Uterus (tissue), 4 donors: ENCODE data around the gene MANF. TPM values are rescaled to one million over a fixed set of nuclear protein-coding genes. Genes with fewer than 3 reads are reported as not detected.

Experiments
- DNase-seq, 2 donors: peaks; one replicate each; pipeline ENCODE4 v3.0.0-alpha.2; 2019 to 2020
- H3K27ac ChIP-seq, 2 donors: fragments of 200-600 bp; sonication (generic); 1 replicate in 1 of 2; 2 replicates in 1 of 2; pipeline ENCODE4 v1.5.1; 2016 to 2018
- H3K27me3 ChIP-seq, 2 donors: fragments of 200-600 bp; sonication (generic); one replicate each; pipeline ENCODE4 v1.5.1; 2018 to 2019; ENCODE audit warnings: control low read depth in 1 of 2
- H3K36me3 ChIP-seq, 2 donors: fragments of 200-600 bp; sonication (generic); one replicate each; pipeline ENCODE4 v1.5.1; 2019; ENCODE audit warnings: control low read depth in 1 of 2
- H3K4me1 ChIP-seq, 2 donors: fragments of 200-600 bp; sonication (generic); one replicate each; pipeline ENCODE4 v1.5.1; 2018 to 2019; ENCODE audit warnings: control low read depth in 1 of 2
- H3K4me3 ChIP-seq, 2 donors: fragments of 200-600 bp; sonication (generic); 1 replicate in 1 of 2; 2 replicates in 1 of 2; pipeline ENCODE4 v1.5.1; 2018 to 2019; ENCODE audit warnings: mild to moderate bottlenecking in 1 of 2
- H3K9me3 ChIP-seq, 2 donors: fragments of 200-600 bp; sonication (generic); one replicate each; pipeline ENCODE4 v1.5.1; 2019; ENCODE audit warnings: control low read depth in 1 of 2
- CTCF ChIP-seq, 4 experiments: fragments of 200-600 bp in 2 of 4; fragments of 450-650 bp in 2 of 4; sonication (generic) in 2 of 4; IDR thresholded peaks; one replicate each; pipeline ENCODE4 v1.5.1; 2016 to 2019; ENCODE audit warnings: antibody characterized with exemption in 4 of 4, mild to moderate bottlenecking in 2 of 4, moderate library complexity in 1 of 4
- POLR2A ChIP-seq, 2 donors: fragments of 450-650 bp; IDR thresholded peaks; one replicate each; pipeline ENCODE4 v1.6.1; 2016; ENCODE audit warnings: antibody characterized with exemption in 2 of 2, mild to moderate bottlenecking in 1 of 2, moderate library complexity in 1 of 2
- intact Hi-C: fragments of 100-400 bp; cut with DNase I; formaldehyde crosslinking; loops from one replicate; pipeline ENCODE4 v1.15.1; 2023; ENCODE audit warnings: low total_unique reads
- total RNA-seq, 4 donors: library from RNA; depleted of rRNA in 3 of 4; stranded (reverse); fragments of >200 nt in 3 of 4; gene quantifications; one replicate each; pipeline versions ENCODE4 v1.1.0 to v1.2.4, GENCODE V29; 2014 to 2023
- donor health status: DM: yes; HTN: yes; CAD: no.

The MANF gene
- total RNA-seq, 4 donors from 2014 or later = 14.7 to 60.6 (median 28.8) TPM

GRCh38 chr3:51340989-51341636 lies 44.0 kb upstream of the MANF start:
- no peak for DNase-seq
- no peaks in the 10 kb centered on the region for H3K4me1 ChIP-seq
- no peaks in the 10 kb centered on the region for H3K9me3 ChIP-seq
- peak overlapping the region in 1 of 2 donors; percentile 20 for H3K27ac ChIP-seq
- no peaks in the 10 kb centered on the region for H3K27me3 ChIP-seq
- intact Hi-C loops = no loop called here
- no peak overlapping the region for H3K4me3 ChIP-seq
- no peaks in the 10 kb centered on the region for H3K36me3 ChIP-seq
- TF ChIP-seq POLR2A (IDR thresholded peaks at IDR 0.05) = no peak

- Histone ChIP-seq H3K4me3 (no peak overlapping the region), H3K36me3 (no peaks in the 10 kb centered on the region), H3K27ac (no peak overlapping the region), H3K27me3 (no peaks in the 10 kb centered on the region), H3K4me1 (no peaks in the 10 kb centered on the region), H3K9me3 (no peaks in the 10 kb centered on the region)
- intact Hi-C loops = no loop called here
- no peak for TF ChIP-seq CTCF (IDR thresholded peaks at IDR 0.05)
- DNase-seq = no peak
These were observed 41.0 kb upstream of the MANF start for GRCh38 chr3:51343918-51344687.

GRCh38 chr3:51350751-51351150 lies 34.3 kb upstream of the MANF start:
- intact Hi-C loops = no loop called here
- Histone ChIP-seq H3K27ac (no peak overlapping the region), H3K9me3 (no peaks in the 10 kb centered on the region), H3K4me1 (no peaks in the 10 kb centered on the region), H3K27me3 (no peaks in the 10 kb centered on the region), H3K36me3 (no peaks in the 10 kb centered on the region), H3K4me3 (no peak overlapping the region)
- no peak for DNase-seq
- no peak for TF ChIP-seq POLR2A (IDR thresholded peaks at IDR 0.05)
- TF ChIP-seq CTCF (IDR thresholded peaks at IDR 0.05) = no peak

- Histone ChIP-seq H3K9me3 (no peaks in the 10 kb centered on the region), H3K36me3 (no peaks in the 10 kb centered on the region), H3K4me1 (no peaks in the 10 kb centered on the region), H3K4me3 (no peak overlapping the region), H3K27ac (no peak overlapping the region), H3K27me3 (no peaks in the 10 kb centered on the region)
- TF ChIP-seq CTCF (IDR thresholded peaks at IDR 0.05) (no peak), POLR2A (IDR thresholded peaks at IDR 0.05) (no peak)
- intact Hi-C loops = no loop called here
- DNase-seq = no peak
These were observed 32.0 kb upstream of the MANF start for GRCh38 chr3:51353131-51353530.

GRCh38 chr3:51353691-51354090 lies 31.4 kb upstream of the MANF start:
- TF ChIP-seq CTCF (IDR thresholded peaks at IDR 0.05) = no peak
- TF ChIP-seq POLR2A (IDR thresholded peaks at IDR 0.05) = no peak
- H3K36me3 ChIP-seq = no peaks in the 10 kb centered on the region
- intact Hi-C loops = no loop called here
- H3K4me1 ChIP-seq = no peaks in the 10 kb centered on the region
- H3K4me3 ChIP-seq = no peak overlapping the region
- DNase-seq = no peak
- no peaks in the 10 kb centered on the region for H3K9me3 ChIP-seq
- H3K27ac ChIP-seq = no peak overlapping the region
- H3K27me3 ChIP-seq = no peaks in the 10 kb centered on the region
